ENCODE results near the gene ZNF488. TPM values are rescaled to one million over a fixed set of nuclear protein-coding genes. Genes with fewer than 3 reads are reported as not detected.

Gene ZNF488
- total RNA-seq, 2 experiments from 2014 or later, result 0.05 TPM; not detected in 1

DNA sequence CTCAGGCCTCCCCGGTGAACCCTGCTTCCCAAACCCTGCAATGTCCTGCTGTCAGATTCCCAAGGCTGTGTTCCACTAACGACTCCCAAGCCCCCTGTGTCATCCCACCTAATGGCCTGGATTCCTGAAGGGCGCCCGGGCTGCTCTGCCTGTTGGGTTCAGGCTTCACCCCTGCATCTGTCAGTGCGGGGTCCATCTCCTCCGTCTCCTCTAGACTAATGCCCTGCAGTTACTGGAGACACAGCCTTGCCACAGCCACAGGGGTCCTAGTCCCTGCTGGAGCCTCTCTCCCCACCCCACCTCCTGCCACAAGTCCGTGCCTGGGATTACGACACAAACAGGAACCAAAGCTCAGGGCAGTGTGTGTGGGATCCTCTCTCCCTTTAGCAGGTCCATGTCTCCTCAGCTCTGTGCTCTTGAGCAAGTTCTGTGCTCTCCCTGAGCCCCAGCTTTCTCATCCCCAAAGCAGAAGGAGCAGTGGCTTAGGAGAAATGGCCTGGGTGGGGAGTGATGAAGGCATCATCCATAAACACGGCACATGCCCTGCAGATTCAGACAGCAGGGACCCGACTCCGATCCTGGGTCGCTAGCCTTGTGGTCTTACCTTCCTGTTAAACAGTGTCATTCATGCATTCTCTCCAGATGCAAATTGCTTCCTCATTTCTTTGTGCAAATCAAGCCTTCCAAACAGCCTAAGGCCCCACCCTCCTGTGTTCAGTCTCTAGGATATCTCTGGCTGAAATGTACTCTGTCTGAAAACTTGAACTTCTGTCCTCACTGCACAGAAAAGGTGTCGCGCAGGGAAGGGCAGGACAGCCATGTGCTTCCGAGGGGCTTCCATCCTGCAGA lies 44.1 kb downstream of the ZNF488 start:
- POLR2A ChIA-PET, result interaction anchor here (0.6 kb wide), 1 partner anchor 284 kb away, joined by 4 read pairs; no protein-coding TSS in a partner anchor

DNA sequence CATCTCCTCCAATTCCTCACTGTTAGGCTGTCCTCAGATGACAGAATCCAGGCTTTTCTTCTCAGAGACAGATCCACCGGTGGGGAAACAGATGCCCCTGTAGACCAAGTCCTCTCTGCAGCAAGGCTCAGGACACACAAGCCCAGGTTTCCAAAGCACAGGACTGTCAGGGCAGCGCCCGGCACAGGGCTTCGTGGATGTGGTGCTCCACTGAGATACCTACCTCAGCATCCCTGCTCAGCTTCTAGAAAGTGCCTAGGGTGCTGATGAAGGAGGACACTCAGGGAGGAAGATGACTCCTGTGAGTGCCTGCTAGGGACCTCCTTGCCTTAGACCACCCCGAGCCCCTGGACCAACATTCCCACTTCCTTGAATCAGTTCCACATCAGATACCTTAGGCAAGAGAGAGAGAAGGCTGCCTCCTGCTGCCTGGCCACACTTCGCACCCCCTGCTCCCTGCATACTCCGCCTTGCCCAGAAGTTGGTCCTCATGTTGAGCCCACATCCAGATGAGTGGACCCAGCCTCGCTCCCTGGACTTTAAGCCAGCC lies 44.8 kb downstream of the ZNF488 start:
- H3K9me3 Mint-ChIP-seq, result no peaks in the 10 kb centered on the region

More for the DNA sequence above, 44.1 kb downstream of the ZNF488 start:
- CTCF ChIA-PET, result interaction anchor here (1.0 kb wide), 1 partner anchor 314 kb away, joined by 3 read pairs; no protein-coding TSS in a partner anchor
- no peak for DNase-seq
- no peak overlapping the region for H3K27ac Mint-ChIP-seq
- no peak overlapping the region for H3K4me3 Mint-ChIP-seq
- H3K36me3 Mint-ChIP-seq (ENCODE audit: low read depth), result no peaks in the 10 kb centered on the region
- H3K9me3 Mint-ChIP-seq, result no peaks in the 10 kb centered on the region
- peaks cover 6% of the 10 kb centered on the region for H3K27me3 Mint-ChIP-seq
- no peaks in the 10 kb centered on the region for H3K4me1 Mint-ChIP-seq

DNA sequence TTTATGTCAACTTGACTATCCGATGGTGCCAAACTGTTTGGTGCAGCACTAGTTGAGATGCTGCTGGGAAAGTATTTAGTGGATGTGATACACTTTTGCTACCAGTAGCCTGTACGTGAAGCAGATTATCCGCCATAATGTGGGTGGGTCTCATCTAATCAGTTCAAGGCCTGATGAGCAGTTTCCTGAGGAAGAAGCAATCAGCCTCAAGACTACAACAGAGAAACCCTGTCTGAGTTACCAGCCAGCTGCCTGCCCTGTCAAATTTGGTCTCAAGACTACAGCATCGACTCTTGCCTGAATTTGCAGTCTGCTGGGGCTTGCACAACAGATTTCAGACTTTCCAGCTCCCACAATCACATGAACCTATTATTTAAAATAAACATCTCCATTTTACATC lies 46.8 kb downstream of the ZNF488 start:
- Mint-ChIP-seq H3K9me3 (no peaks in the 10 kb centered on the region), H3K36me3 (ENCODE audit: low read depth) (no peaks in the 10 kb centered on the region), H3K27ac (no peak overlapping the region), H3K4me3 (no peak overlapping the region), H3K27me3 (peaks cover 6% of the 10 kb centered on the region), H3K4me1 (no peaks in the 10 kb centered on the region)
- no peak for DNase-seq
- CTCF ChIA-PET, result no interaction called here
- POLR2A ChIA-PET, result no interaction called here

More for the DNA sequence above, 44.8 kb downstream of the ZNF488 start:
- ChIA-PET POLR2A (no interaction called here), CTCF (no interaction called here)
- Mint-ChIP-seq H3K36me3 (ENCODE audit: low read depth) (no peaks in the 10 kb centered on the region), H3K27me3 (peaks cover 6% of the 10 kb centered on the region), H3K4me3 (no peak overlapping the region), H3K4me1 (no peaks in the 10 kb centered on the region), H3K27ac (no peak overlapping the region)
- no peak for DNase-seq

DNA sequence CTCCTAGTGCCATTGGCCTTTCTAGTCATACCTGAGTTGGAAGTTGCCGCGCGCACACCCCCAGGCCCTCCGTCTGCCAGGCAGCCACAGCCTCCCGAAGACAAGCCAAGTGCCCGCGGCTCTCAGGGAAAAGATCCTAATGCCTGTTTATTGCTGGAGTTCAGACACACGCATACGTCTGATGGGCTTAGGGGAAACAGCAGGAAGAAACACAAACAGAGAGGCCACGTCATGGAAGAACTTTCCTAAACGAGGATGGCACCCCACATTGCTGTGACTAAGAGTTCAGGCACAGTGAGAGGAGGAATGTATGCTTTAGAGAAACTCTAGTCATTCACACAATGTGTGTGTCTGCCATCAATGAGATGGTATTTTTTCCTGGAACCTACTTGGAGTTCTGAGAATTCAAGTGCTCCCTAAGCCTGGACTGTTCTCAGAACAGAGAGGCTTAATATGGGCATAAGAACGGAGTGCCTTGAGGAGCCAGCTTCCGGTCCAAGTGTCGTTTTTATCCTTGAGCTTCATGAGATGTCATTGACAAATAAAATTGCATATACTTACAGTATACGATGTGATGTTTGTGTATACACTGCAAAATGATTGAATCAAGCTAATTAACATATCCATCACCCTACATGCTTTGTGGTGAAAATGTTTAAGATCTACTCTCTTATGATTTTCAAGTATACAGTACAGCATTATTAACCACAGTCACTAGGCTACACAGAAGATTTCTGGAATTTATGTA lies 47.5 kb downstream of the ZNF488 start:
- peaks cover 6% of the 10 kb centered on the region for H3K27me3 Mint-ChIP-seq
- no peaks in the 10 kb centered on the region for H3K36me3 Mint-ChIP-seq (ENCODE audit: low read depth)
- no peaks in the 10 kb centered on the region for H3K9me3 Mint-ChIP-seq
- no peaks in the 10 kb centered on the region for H3K4me1 Mint-ChIP-seq
- H3K27ac Mint-ChIP-seq, result no peak overlapping the region
- ChIA-PET POLR2A (no interaction called here), CTCF (no interaction called here)
- no peak for DNase-seq
- H3K4me3 Mint-ChIP-seq, result no peak overlapping the region

DNA sequence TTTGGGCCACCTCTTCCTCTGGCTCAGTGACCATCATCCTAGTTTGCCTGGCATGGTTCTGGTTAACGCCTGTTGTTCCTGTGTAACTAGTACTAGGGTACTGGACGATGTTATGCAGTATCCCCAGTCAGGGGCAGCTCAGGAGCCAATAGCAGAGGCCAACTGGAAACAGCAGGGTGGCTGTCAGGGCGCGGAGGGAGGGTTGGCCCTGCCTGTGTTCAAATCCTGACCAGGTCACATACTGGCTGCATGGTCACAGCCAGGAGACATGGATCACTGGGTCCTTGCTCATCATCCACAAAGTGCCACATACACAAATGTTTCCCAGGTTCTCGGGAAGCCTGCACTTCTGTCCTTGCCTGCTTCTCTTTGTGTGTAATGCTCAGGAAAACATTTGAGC lies 48.2 kb downstream of the ZNF488 start:
- DNase-seq, result no peak
- Mint-ChIP-seq H3K27me3 (peaks cover 4% of the 10 kb centered on the region), H3K9me3 (no peaks in the 10 kb centered on the region), H3K27ac (no peak overlapping the region), H3K4me1 (no peaks in the 10 kb centered on the region), H3K36me3 (ENCODE audit: low read depth) (no peaks in the 10 kb centered on the region), H3K4me3 (no peak overlapping the region)
- CTCF ChIA-PET, result no interaction called here
- POLR2A ChIA-PET, result no interaction called here

DNA sequence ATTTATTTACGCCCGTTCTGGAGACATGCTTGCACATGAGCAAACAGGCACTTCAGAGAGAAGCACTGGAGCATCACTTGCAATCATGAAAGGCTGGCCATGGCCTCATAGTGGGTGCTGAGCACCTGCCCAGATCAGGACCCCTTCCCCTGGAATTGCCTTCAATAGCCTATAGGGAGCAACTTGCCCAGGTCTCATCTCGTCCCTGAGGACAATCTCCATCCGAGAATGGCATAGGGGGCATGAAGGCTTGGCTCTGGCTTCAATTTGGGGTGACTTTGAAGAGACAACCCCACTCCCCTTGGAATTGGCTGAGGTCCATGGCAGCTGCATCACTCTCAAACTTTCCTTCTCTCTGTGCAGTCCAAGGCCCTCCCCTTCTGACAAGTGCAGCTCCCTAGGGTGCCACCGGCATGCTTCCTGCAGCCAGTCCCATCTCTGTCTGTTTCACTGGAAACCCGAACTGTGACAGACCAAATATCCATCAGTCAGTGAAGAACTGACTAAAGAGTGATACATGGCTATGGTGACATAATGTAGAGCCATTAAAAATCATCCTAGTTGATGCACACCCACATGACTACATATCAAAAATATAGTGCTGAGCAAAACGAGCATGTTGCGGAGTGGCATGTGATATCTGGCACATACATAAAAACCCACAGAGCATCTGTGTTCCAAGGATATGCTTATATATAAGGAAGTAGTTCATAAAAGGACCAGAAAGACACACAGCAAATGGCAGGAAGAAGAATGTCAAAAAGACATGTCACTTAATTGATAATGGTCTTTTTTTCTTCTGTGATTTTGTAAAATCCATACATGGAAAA lies 49.4 kb downstream of the ZNF488 start:
- H3K27me3 Mint-ChIP-seq, result no peaks in the 10 kb centered on the region
- no peak overlapping the region for H3K4me3 Mint-ChIP-seq
- no peaks in the 10 kb centered on the region for H3K4me1 Mint-ChIP-seq
- no peaks in the 10 kb centered on the region for H3K9me3 Mint-ChIP-seq
- no peak for DNase-seq
- CTCF ChIA-PET, result no interaction called here
- POLR2A ChIA-PET, result no interaction called here
- H3K36me3 Mint-ChIP-seq (ENCODE audit: low read depth), result no peaks in the 10 kb centered on the region
- no peak overlapping the region for H3K27ac Mint-ChIP-seq

DNA sequence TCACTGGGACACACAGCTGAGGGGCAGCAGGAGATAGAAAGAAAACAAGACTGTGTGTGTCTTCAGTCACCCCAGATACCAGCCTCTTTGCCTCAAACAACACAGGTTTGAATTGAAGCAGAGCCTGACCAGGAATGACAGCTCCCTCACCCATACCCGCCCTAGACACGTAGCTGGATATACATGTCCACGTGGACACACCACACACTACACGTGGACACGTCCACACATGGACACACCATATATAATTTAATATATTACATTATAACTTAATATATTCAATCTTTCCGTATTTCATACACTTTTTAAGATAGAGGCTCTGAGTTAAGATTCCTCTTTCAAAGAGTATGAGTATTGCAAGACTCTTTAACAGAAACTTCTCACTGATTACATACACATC lies 50.6 kb downstream of the ZNF488 start:
- H3K4me3 Mint-ChIP-seq, result no peak overlapping the region
- H3K9me3 Mint-ChIP-seq, result peaks cover 1% of the 10 kb centered on the region
- no peaks in the 10 kb centered on the region for H3K27me3 Mint-ChIP-seq
- ChIA-PET CTCF (no interaction called here), POLR2A (no interaction called here)
- no peaks in the 10 kb centered on the region for H3K4me1 Mint-ChIP-seq
- H3K27ac Mint-ChIP-seq, result no peak overlapping the region
- H3K36me3 Mint-ChIP-seq (ENCODE audit: low read depth), result no peaks in the 10 kb centered on the region
- DNase-seq, result no peak

DNA sequence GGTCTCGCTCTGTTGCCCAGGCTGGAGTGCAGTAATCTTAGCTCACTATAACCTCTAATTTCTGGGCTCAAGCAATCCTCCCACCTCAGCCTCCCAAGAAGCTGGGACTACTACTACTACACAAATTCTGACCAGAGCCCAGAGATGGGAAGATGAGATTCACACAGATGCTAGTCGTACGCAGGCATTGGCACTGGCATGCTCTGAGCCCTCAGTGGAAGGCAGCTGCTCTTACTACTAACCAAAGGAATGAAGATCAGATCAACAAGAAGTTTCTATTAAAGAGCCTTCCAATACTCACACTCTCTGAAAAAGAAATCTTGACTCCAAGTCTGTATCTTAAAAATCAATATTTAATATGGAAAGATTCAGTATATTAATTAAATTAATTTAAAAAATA lies 51.1 kb downstream of the ZNF488 start:
- ChIA-PET CTCF (no interaction called here), POLR2A (no interaction called here)
- DNase-seq, result no peak
- Mint-ChIP-seq H3K4me1 (no peaks in the 10 kb centered on the region), H3K36me3 (ENCODE audit: low read depth) (no peaks in the 10 kb centered on the region), H3K4me3 (no peak overlapping the region), H3K27me3 (no peaks in the 10 kb centered on the region), H3K27ac (no peak overlapping the region), H3K9me3 (peaks cover 4% of the 10 kb centered on the region)

DNA sequence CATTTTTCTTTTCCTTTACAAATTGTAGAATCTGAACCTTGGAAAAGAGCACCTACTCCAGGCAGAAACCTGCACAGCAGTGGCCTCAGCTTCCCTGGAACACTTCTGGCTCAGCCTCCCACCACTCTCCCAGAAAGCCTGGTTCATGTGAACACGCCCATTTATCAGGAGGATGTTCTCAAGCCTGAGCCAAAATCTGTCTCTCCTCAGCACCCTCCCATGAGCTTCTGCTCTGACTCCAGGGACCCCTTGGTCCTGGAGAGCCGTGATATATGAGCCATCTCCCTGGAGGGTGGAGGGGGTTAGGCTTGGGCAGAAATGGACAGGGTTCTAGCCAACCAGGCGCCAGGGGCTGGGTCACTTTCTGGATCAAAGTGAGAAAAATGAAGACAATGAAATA lies 51.7 kb downstream of the ZNF488 start:
- POLR2A ChIA-PET, result no interaction called here
- no peaks in the 10 kb centered on the region for H3K36me3 Mint-ChIP-seq (ENCODE audit: low read depth)
- H3K4me1 Mint-ChIP-seq, result no peaks in the 10 kb centered on the region
- no peak for DNase-seq
- H3K4me3 Mint-ChIP-seq, result no peak overlapping the region
- CTCF ChIA-PET, result no interaction called here
- peaks cover 4% of the 10 kb centered on the region for H3K9me3 Mint-ChIP-seq
- no peaks in the 10 kb centered on the region for H3K27me3 Mint-ChIP-seq
- no peak overlapping the region for H3K27ac Mint-ChIP-seq

DNA sequence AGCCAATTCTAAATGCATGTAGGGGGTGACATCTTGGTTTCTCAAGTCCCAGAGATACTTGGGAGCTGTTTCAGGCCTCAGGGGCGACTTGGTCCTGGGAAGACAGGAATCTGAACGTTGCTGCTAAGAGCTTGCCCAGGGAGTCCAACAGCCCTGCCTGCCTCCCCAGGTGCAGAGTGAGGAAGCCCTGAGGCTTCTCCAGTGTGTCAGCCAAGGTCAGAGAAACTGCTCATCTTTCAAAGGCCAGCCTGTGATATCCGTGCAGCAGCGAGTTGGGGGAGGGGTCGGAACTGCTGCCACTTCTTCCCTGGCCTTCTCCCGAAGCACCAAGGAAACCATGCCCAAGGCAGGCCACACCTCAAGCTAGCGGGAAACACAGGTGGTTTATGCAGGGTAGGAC lies 52.1 kb downstream of the ZNF488 start:
- Mint-ChIP-seq H3K4me3 (no peak overlapping the region), H3K4me1 (no peaks in the 10 kb centered on the region), H3K27me3 (no peaks in the 10 kb centered on the region), H3K27ac (no peak overlapping the region), H3K36me3 (ENCODE audit: low read depth) (no peaks in the 10 kb centered on the region), H3K9me3 (peaks cover 4% of the 10 kb centered on the region)
- POLR2A ChIA-PET, result no interaction called here
- CTCF ChIA-PET, result no interaction called here
- no peak for DNase-seq

DNA sequence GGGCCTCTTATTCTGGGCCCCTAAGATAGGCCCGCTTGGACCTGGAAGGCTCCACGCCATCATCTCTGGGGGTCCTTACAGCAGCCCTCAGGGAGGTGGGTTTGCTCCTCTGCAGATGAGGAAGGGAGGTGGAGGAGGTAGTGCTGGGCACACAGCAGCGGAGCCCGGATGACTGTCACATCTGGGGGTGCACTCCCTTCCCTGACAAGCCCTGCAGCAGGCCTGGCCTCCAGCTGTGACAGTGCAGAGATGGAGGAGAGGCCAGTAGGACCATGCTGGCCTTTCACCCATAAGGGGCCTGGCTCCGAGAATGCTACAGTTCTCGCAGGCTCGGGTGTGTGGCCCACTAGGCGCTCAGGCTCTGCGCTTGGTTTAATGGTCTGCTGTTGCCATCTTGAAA lies 52.6 kb downstream of the ZNF488 start:
- Mint-ChIP-seq H3K27me3 (no peaks in the 10 kb centered on the region), H3K4me3 (no peak overlapping the region), H3K36me3 (ENCODE audit: low read depth) (no peaks in the 10 kb centered on the region), H3K9me3 (peaks cover 4% of the 10 kb centered on the region), H3K4me1 (no peaks in the 10 kb centered on the region), H3K27ac (no peak overlapping the region)
- POLR2A ChIA-PET, result no interaction called here
- CTCF ChIA-PET, result no interaction called here
- DNase-seq, result no peak

DNA sequence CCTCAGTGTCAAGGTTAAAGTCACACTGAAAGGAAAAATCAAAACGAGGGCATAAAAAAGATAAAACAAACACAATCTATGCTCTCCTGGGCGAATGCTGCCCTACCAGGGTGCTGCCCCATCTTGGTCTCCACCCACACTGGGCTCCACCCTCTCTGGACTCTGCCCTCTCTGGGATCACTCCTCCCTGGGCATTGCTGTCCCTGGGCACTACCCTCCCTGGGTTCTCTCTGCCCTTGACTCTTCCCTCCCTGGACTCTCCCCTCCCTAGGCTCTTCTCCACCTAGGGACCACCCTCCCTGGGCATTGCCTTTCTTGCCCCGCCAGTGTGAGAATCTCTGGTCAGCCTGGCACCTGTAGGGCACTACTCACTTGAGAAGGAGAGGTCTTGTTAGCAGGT lies 53.3 kb downstream of the ZNF488 start:
- peaks cover 4% of the 10 kb centered on the region for H3K9me3 Mint-ChIP-seq
- H3K27ac Mint-ChIP-seq, result no peak overlapping the region
- ChIA-PET CTCF (no interaction called here), POLR2A (no interaction called here)
- no peaks in the 10 kb centered on the region for H3K27me3 Mint-ChIP-seq
- no peak overlapping the region for H3K4me3 Mint-ChIP-seq
- no peaks in the 10 kb centered on the region for H3K36me3 Mint-ChIP-seq (ENCODE audit: low read depth)
- no peak for DNase-seq
- H3K4me1 Mint-ChIP-seq, result no peaks in the 10 kb centered on the region

DNA sequence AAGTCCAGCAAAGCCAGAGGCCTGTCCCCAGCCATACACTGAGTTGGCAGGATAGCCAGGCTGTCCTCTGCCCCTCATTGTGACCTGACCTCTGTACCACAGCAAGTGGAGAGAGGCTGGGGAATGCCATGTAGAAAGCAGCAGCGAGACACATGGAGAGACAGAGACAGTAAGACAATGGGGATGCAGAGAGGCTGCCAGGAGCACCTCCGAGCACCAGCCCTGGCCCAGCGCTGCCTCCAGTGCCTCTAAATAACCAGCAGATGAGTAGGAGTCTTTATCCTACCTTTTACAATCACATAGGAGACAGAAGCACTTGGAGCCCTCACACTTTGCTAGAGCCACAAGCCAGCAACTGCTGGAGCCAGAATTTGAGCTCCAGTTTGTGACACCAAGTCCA lies 53.7 kb downstream of the ZNF488 start:
- DNase-seq, result no peak
- Mint-ChIP-seq H3K4me1 (no peaks in the 10 kb centered on the region), H3K27ac (no peak overlapping the region), H3K4me3 (no peak overlapping the region), H3K36me3 (ENCODE audit: low read depth) (no peaks in the 10 kb centered on the region), H3K27me3 (no peaks in the 10 kb centered on the region), H3K9me3 (peaks cover 4% of the 10 kb centered on the region)
- ChIA-PET POLR2A (no interaction called here), CTCF (no interaction called here)

All from activated CD4-positive, alpha-beta T cell treated with anti-CD3 and anti-CD28 coated beads, Interleukin-2, amount 10 ng/mL, durations not matched to agents 7 days and 5 days (primary cell).